ENCODE data around the gene ELOVL5. TPM values are rescaled to one million over a fixed set of nuclear protein-coding genes. Genes with fewer than 3 reads are reported as not detected.
"Not testable (repeated sequence)": the region's sequence is repeated elsewhere in the genome, so short reads cannot be mapped to it uniquely, and the experiment has no call there.

Gene ELOVL5
- total RNA-seq, 4 donors from 2014 or later, result 39.7 to 84.2 (median 57.4) TPM

DNA sequence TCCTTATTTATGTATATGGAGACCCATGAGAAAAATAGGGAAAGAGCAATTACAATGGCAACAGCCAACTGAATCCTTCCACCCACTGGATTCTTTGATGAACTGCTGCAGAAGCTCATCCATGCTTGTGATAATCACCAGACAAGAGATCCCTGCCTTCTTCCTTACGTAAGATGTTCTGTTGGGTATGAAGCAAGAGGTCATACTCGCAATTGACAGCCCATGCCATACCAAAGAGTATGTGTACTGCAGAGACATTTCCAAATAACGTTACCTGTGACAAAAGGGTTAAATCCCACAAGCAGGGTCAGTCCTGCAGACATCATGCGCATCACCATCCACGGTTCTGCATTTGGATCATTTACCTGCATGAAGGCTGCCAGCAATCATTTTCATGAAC, 27.8 kb downstream of the ELOVL5 start:
- H3K9me3 ChIP-seq, result no peaks in the 10 kb centered on the region
- no peak overlapping the region for H3K27ac ChIP-seq
- no peaks in the 10 kb centered on the region for H3K36me3 ChIP-seq
- no peak overlapping the region for H3K4me3 ChIP-seq
- TF ChIP-seq EP300 (IDR thresholded peaks at IDR 0.05), result no peak
- TF ChIP-seq POLR2A (IDR thresholded peaks at IDR 0.05), result no peak
- TF ChIP-seq, protein P1, sequence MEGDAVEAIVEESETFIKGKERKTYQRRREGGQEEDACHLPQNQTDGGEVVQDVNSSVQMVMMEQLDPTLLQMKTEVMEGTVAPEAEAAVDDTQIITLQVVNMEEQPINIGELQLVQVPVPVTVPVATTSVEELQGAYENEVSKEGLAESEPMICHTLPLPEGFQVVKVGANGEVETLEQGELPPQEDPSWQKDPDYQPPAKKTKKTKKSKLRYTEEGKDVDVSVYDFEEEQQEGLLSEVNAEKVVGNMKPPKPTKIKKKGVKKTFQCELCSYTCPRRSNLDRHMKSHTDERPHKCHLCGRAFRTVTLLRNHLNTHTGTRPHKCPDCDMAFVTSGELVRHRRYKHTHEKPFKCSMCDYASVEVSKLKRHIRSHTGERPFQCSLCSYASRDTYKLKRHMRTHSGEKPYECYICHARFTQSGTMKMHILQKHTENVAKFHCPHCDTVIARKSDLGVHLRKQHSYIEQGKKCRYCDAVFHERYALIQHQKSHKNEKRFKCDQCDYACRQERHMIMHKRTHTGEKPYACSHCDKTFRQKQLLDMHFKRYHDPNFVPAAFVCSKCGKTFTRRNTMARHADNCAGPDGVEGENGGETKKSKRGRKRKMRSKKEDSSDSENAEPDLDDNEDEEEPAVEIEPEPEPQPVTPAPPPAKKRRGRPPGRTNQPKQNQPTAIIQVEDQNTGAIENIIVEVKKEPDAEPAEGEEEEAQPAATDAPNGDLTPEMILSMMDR (IDR thresholded peaks at IDR 0.05), result no peak
- TF ChIP-seq POLR2AphosphoS5 (IDR thresholded peaks at IDR 0.05), result no peak
- no peak for DNase-seq (ENCODE audit: low spot score in 2 of 2)
- no peaks in the 10 kb centered on the region for H3K27me3 ChIP-seq
- H3K4me1 ChIP-seq, result peaks cover 32% of the 10 kb centered on the region
- whole genome bisulfite sequencing, result 86% methylated on average over 5 of the region's 5 CpGs

DNA sequence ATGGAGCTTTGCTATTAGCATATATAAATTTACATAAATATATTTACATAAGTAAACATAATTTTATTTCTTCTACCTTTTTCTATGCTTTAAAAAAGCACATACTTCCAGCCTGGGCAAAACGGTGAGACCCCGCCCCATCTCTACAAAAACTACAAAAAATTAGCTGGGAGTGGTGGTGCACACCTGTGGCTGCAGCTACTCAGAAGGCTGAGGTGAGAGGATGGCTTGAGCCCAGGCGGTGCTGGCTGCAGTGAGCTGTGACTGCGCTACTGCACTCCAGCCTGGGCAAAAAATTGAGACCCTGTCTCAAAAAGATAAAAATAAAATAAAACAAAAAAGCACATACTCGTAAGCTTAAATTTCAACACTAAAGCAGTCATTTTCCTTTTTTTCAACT, 30.3 kb downstream of the ELOVL5 start:
- Histone ChIP-seq H3K36me3 (no peaks in the 10 kb centered on the region), H3K27me3 (no peaks in the 10 kb centered on the region), H3K27ac (no peak overlapping the region), H3K4me3 (no peak overlapping the region), H3K4me1 (peaks cover 38% of the 10 kb centered on the region), H3K9me3 (no peaks in the 10 kb centered on the region)
- WGBS, result 92% methylated on average over 5 of the region's 5 CpGs
- DNase-seq (ENCODE audit: low spot score in 2 of 2), result no peak
- TF ChIP-seq POLR2AphosphoS5 (IDR thresholded peaks at IDR 0.05) (no peak), EP300 (IDR thresholded peaks at IDR 0.05) (no peak), POLR2A (IDR thresholded peaks at IDR 0.05) (no peak)
- TF ChIP-seq, protein P1 (IDR thresholded peaks at IDR 0.05), result no peak

- Histone ChIP-seq H3K27ac (no peak overlapping the region), H3K27me3 (no peaks in the 10 kb centered on the region), H3K9me3 (no peaks in the 10 kb centered on the region), H3K36me3 (no peaks in the 10 kb centered on the region), H3K4me1 (peaks cover 36% of the 10 kb centered on the region), H3K4me3 (no peak overlapping the region)
- TF ChIP-seq POLR2AphosphoS5 (IDR thresholded peaks at IDR 0.05) (no peak), POLR2A (IDR thresholded peaks at IDR 0.05) (no peak), EP300 (IDR thresholded peaks at IDR 0.05) (no peak)
- TF ChIP-seq, protein P1 (IDR thresholded peaks at IDR 0.05), result no peak
- 88% methylated on average over 2 of the region's 2 CpGs for WGBS
- DNase-seq (ENCODE audit: low spot score in 2 of 2), result no peak
These were observed 30.9 kb downstream of the ELOVL5 start for GRCh38 chr6:53317861-53318260.

DNA sequence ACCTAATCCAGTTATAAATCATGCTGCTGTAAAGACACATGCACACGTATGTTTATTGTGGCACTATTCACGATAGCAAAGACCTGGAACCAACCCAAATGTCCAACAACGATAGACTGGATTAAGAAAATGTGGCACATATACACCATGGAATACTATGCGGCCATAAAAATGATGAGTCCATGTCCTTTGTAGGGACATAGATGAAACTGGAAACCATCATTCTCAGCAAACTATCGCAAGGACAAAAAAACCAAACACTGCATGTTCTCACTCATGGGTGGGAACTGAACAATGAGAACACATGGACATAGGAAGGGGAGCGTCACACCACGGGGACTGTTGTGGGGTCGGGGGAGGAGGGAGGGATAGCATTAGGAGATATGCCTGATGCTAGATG, 31.5 kb downstream of the ELOVL5 start:
- H3K27ac ChIP-seq; H3K27me3 ChIP-seq; DNase-seq (ENCODE audit: low spot score in 2 of 2); H3K36me3 ChIP-seq; H3K9me3 ChIP-seq; H3K4me3 ChIP-seq: not testable (repeated sequence)
- WGBS, result 93% methylated on average over 8 of the region's 8 CpGs
- H3K4me1 ChIP-seq, result peaks cover 35% of the 10 kb centered on the region

GRCh38 chr6:53316142-53316541, 32.6 kb downstream of the ELOVL5 start:
- no peaks in the 10 kb centered on the region for H3K36me3 ChIP-seq
- no peaks in the 10 kb centered on the region for H3K9me3 ChIP-seq
- no peaks in the 10 kb centered on the region for H3K27me3 ChIP-seq
- TF ChIP-seq POLR2AphosphoS5 (IDR thresholded peaks at IDR 0.05), result no peak
- TF ChIP-seq, protein P1 (IDR thresholded peaks at IDR 0.05), result no peak
- TF ChIP-seq POLR2A (IDR thresholded peaks at IDR 0.05), result no peak
- TF ChIP-seq EP300 (IDR thresholded peaks at IDR 0.05), result no peak
- peaks cover 24% of the 10 kb centered on the region for H3K4me1 ChIP-seq
- no peak overlapping the region for H3K4me3 ChIP-seq
- DNase-seq (ENCODE audit: low spot score in 2 of 2), result no peak
- H3K27ac ChIP-seq, result no peak overlapping the region

GRCh38 chr6:53315086-53315724, 33.5 kb downstream of the ELOVL5 start:
- DNase-seq (ENCODE audit: low spot score in 2 of 2), result no peak
- Histone ChIP-seq H3K4me1 (peaks cover 21% of the 10 kb centered on the region), H3K4me3 (no peak overlapping the region), H3K27ac (no peak overlapping the region), H3K36me3 (no peaks in the 10 kb centered on the region), H3K9me3 (no peaks in the 10 kb centered on the region), H3K27me3 (no peaks in the 10 kb centered on the region)
- TF ChIP-seq, protein P1 (IDR thresholded peaks at IDR 0.05), result no peak
- TF ChIP-seq EP300 (IDR thresholded peaks at IDR 0.05) (no peak), POLR2A (IDR thresholded peaks at IDR 0.05) (no peak), POLR2AphosphoS5 (IDR thresholded peaks at IDR 0.05) (no peak)
- WGBS, result 66% methylated on average over 3 of the region's 3 CpGs
